Measurements from ENCODE around the gene PPP1R9B. TPM values are rescaled to one million over a fixed set of nuclear protein-coding genes. Genes with fewer than 3 reads are reported as not detected.

The PPP1R9B gene
- total RNA-seq, 1 donor from 2014 or later, result 73.6 TPM

GRCh38 chr17:50118076-50118827 lies 32.2 kb downstream of the PPP1R9B start:
- H3K4me2 ChIP-seq (ENCODE audit: low read length), result no peak overlapping the region
- H3K9me3 ChIP-seq (ENCODE audit: insufficient read depth, low read depth, low read length), result no peaks in the 10 kb centered on the region
- no peak for TF ChIP-seq EZH2 (IDR thresholded peaks at IDR 0.05; ENCODE audit: insufficient read depth, low read length)
- no peak for TF ChIP-seq CTCF (IDR thresholded peaks at IDR 0.05; ENCODE audit: insufficient read depth, low read depth, low read length)
- peaks cover 10% of the 10 kb centered on the region for H3K36me3 Mint-ChIP-seq (ENCODE audit: low read depth, unreplicated experiment)
- H2AFZ ChIP-seq (ENCODE audit: low read depth, low read length), result no peak overlapping the region
- H3K27ac ChIP-seq (ENCODE audit: low read depth, low read length), result no peak overlapping the region
- no peak overlapping the region for H3K4me3 Mint-ChIP-seq (ENCODE audit: unreplicated experiment)
- H3K27me3 Mint-ChIP-seq (ENCODE audit: low read depth, unreplicated experiment), result peaks cover 46% of the 10 kb centered on the region
- H4K20me1 ChIP-seq (ENCODE audit: insufficient read depth, low read length), result no peaks in the 10 kb centered on the region
- H3K4me1 ChIP-seq (ENCODE audit: insufficient read depth, low read length), result no peaks in the 10 kb centered on the region
- DNase-seq (ENCODE audit: low read depth), result no peak
- peaks cover 2% of the 10 kb centered on the region for H3K9me3 Mint-ChIP-seq (ENCODE audit: unreplicated experiment)
- H3K4me1 Mint-ChIP-seq (ENCODE audit: low read depth, unreplicated experiment), result peaks cover 5% of the 10 kb centered on the region
- no peaks in the 10 kb centered on the region for H3K79me2 ChIP-seq (ENCODE audit: insufficient read depth, low read length)
- H3K36me3 ChIP-seq (ENCODE audit: insufficient read depth, low read length), result no peaks in the 10 kb centered on the region
- no peaks in the 10 kb centered on the region for H3K27me3 ChIP-seq (ENCODE audit: insufficient read depth, low read length)
- no peak overlapping the region for H3K27ac Mint-ChIP-seq (ENCODE audit: unreplicated experiment)
- no peak overlapping the region for H3K4me3 ChIP-seq (ENCODE audit: insufficient read depth, low read depth, low read length)
- no peak overlapping the region for H3K9ac ChIP-seq (ENCODE audit: low read length)
- FAIRE-seq, result no peak

GRCh38 chr17:50117202-50118051 lies 33.0 kb downstream of the PPP1R9B start:
- Histone ChIP-seq H4K20me1 (ENCODE audit: insufficient read depth, low read length) (no peaks in the 10 kb centered on the region), H3K79me2 (ENCODE audit: insufficient read depth, low read length) (no peaks in the 10 kb centered on the region), H2AFZ (ENCODE audit: low read depth, low read length) (peak overlapping the region; percentile 48), H3K9me3 (ENCODE audit: insufficient read depth, low read depth, low read length) (no peaks in the 10 kb centered on the region), H3K9ac (ENCODE audit: low read length) (no peak overlapping the region), H3K27me3 (ENCODE audit: insufficient read depth, low read length) (no peaks in the 10 kb centered on the region), H3K4me3 (ENCODE audit: insufficient read depth, low read depth, low read length) (no peak overlapping the region), H3K36me3 (ENCODE audit: insufficient read depth, low read length) (no peaks in the 10 kb centered on the region), H3K4me1 (ENCODE audit: insufficient read depth, low read length) (no peaks in the 10 kb centered on the region), H3K4me2 (ENCODE audit: low read length) (peak overlapping the region; percentile 67), H3K27ac (ENCODE audit: low read depth, low read length) (no peak overlapping the region)
- H3K4me3 Mint-ChIP-seq (ENCODE audit: unreplicated experiment), result no peak overlapping the region
- no peak overlapping the region for H3K27ac Mint-ChIP-seq (ENCODE audit: unreplicated experiment)
- peaks cover 5% of the 10 kb centered on the region for H3K4me1 Mint-ChIP-seq (ENCODE audit: low read depth, unreplicated experiment)
- DNase-seq (ENCODE audit: low read depth) (peak; percentile 46), FAIRE-seq (no peak)
- H3K36me3 Mint-ChIP-seq (ENCODE audit: low read depth, unreplicated experiment), result peaks cover 8% of the 10 kb centered on the region
- TF ChIP-seq EZH2 (IDR thresholded peaks at IDR 0.05; ENCODE audit: insufficient read depth, low read length) (no peak), CTCF (IDR thresholded peaks at IDR 0.05; ENCODE audit: insufficient read depth, low read depth, low read length) (peak; percentile 19)
- H3K27me3 Mint-ChIP-seq (ENCODE audit: low read depth, unreplicated experiment), result peaks cover 40% of the 10 kb centered on the region
- H3K9me3 Mint-ChIP-seq (ENCODE audit: unreplicated experiment), result peaks cover 2% of the 10 kb centered on the region

All from astrocyte (in vitro differentiated cells and primary cell).